Hematopoietic multipotent progenitor cell (in vitro differentiated cells): ENCODE data around the gene CD164L2. TPM values are rescaled to one million over a fixed set of nuclear protein-coding genes. Genes with fewer than 3 reads are reported as not detected.

Experiments used
- DNase-seq, 3 donors: peaks; one replicate each; pipeline ENCODE4 v3.0.0-alpha.2; 2011 to 2015; ENCODE audit warnings: low read depth in 2 of 3, low spot score in 2 of 3
- total RNA-seq: library from RNA; depleted of rRNA; stranded (reverse); fragments of >200 nt; gene quantifications from one replicate; pipeline ENCODE4 v1.2.3, GENCODE V29; 2012

The CD164L2 gene
- total RNA-seq, 1 donor: under 0.01 TPM

GRCh38 chr1:27349784-27350662 is 33.1 kb downstream of the CD164L2 start:
- peak in 1 of 3 donors; percentile 31 for DNase-seq

- DNase-seq: peak in 1 of 3 donors; percentile 17
These were observed 34.0 kb downstream of the CD164L2 start for GRCh38 chr1:27348861-27349783.

- no peak for DNase-seq
These were observed 36.0 kb downstream of the CD164L2 start for GRCh38 chr1:27346991-27347624.

GRCh38 chr1:27346357-27346756 is 36.8 kb downstream of the CD164L2 start:
- no peak for DNase-seq

GRCh38 chr1:27345272-27345671 is 37.9 kb downstream of the CD164L2 start:
- no peak for DNase-seq

- DNase-seq: no peak
These were observed 39.5 kb downstream of the CD164L2 start for GRCh38 chr1:27343639-27344025.

GRCh38 chr1:27342778-27343638 is 40.1 kb downstream of the CD164L2 start:
- DNase-seq: peak in 2 of 3 donors; percentile 82 to 83

- peak in 1 of 3 donors; percentile 19 for DNase-seq
These were observed 40.7 kb downstream of the CD164L2 start for GRCh38 chr1:27342391-27342777.

GRCh38 chr1:27341525-27342252 is 41.4 kb downstream of the CD164L2 start, which contains the start of gene SYTL1:
Gene SYTL1, plus strand, starts transcription at chr1:27342022. Its CDS starts 3,313 bp downstream, at chr1:27345335.
- DNase-seq: peak in 2 of 3 donors; percentile 79 to 84

GRCh38 chr1:27339213-27339612 is 43.9 kb downstream of the CD164L2 start:
- no peak for DNase-seq

GRCh38 chr1:27338751-27339150 is 44.4 kb downstream of the CD164L2 start:
- no peak for DNase-seq

GRCh38 chr1:27336756-27337155 is 46.4 kb downstream of the CD164L2 start:
- no peak for DNase-seq

- DNase-seq: no peak
These were observed 47.4 kb downstream of the CD164L2 start for GRCh38 chr1:27335506-27336422.

- DNase-seq: no peak
These were observed 49.3 kb downstream of the CD164L2 start for GRCh38 chr1:27333717-27334279.

GRCh38 chr1:27332536-27333281 is 50.4 kb downstream of the CD164L2 start:
- peak in 2 of 3 donors; percentile 50 to 63 for DNase-seq

- no peak for DNase-seq
These were observed 51.2 kb downstream of the CD164L2 start for GRCh38 chr1:27331922-27332321.

- DNase-seq: no peak
These were observed 51.7 kb downstream of the CD164L2 start for GRCh38 chr1:27331426-27331825.
